ENCODE data around the gene PGD.
"Not testable (repeated sequence)": the region's sequence is repeated elsewhere in the genome, so short reads cannot be mapped to it uniquely, and the experiment has no call there.

The PGD gene

GRCh38 chr1:10402729-10403274, 3.9 kb downstream of the PGD start:
- Histone ChIP-seq H4K20me1 (peaks cover 0 to 88% (median 68%) of the 10 kb centered on the region in 11 experiments; a peak in 18 of 22 replicates), H3K9ac (peak overlapping the region in 1 of 11 experiments; percentile 34; a peak in 2 of 22 replicates), H3K4me1 (peaks cover 22 to 52% (median 30%) of the 10 kb centered on the region in 10 experiments), H3K27ac (peak overlapping the region in 6 of 11 experiments; percentile 1 to 99 (median 56); a peak in 5 of 22 replicates), H3K4me3 (no peak overlapping the region), H3K4me2 (peak overlapping the region in 5 of 11 experiments; percentile 7 to 92 (median 69); a peak in 7 of 22 replicates), H3K36me3 (peaks cover 68 to 81% (median 78%) of the 10 kb centered on the region in 11 experiments), H3K27me3 (no peaks in the 10 kb centered on the region), H3K9me3 (replicated peaks in 1 of 11) (no peaks in the 10 kb centered on the region)
- no peak for TF ChIP-seq Cebpa-rat (IDR thresholded peaks at IDR 0.05)

- Histone ChIP-seq H3K27me3 (no peaks in the 10 kb centered on the region), H3K4me2 (no peak overlapping the region), H3K9me3 (replicated peaks in 1 of 11) (no peaks in the 10 kb centered on the region), H3K9ac (no peak overlapping the region), H3K27ac (no peak overlapping the region; a peak in 1 of 22 replicates), H4K20me1 (peaks cover 0 to 94% (median 59%) of the 10 kb centered on the region in 11 experiments; a peak in 18 of 22 replicates), H3K4me1 (peaks cover 0 to 34% (median 5%) of the 10 kb centered on the region in 10 experiments; a peak in 9 of 20 replicates), H3K4me3 (no peak overlapping the region), H3K36me3 (peaks cover 100% of the 10 kb centered on the region in 11 experiments)
- no peak for TF ChIP-seq Cebpa-rat (IDR thresholded peaks at IDR 0.05)
Measured at GRCh38 chr1:10407201-10407600, 8.3 kb downstream of the PGD start.

DNA sequence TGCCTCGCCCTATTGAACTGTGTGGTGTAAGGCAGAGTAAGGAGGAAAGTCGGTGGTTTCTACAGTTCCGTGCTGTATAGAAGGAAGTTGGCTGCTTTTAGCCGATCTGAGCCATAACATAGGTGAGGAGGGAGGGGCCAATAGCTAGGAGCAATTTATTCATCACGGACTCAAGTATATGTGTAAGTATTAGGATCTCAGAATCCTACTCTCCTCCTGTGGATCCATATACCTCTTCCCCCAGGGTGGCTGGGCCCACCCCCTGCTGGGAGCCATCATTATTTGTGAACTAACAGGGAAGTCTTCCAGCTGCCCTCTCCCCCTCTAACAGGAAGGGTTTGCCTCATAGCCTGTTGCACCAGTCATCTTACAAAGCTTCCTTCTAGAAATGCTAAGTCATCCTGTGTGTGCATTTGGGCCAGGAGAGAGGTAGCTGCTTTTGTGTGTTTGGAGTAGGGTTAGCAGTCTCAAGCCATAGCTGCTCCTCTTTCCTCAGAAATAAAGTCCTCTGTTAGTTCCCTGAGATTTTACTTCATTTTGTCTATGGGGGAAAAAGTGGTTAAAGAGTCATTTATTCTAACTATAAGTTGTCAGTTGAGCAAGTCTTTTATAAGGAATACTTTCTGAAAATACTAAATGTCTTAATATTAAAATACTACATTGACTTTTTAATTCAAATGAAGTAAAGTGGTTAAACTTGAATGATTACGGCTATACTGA, 16.5 kb downstream of the PGD start:
- no peaks in the 10 kb centered on the region for H3K27me3 ChIP-seq
- H4K20me1 ChIP-seq = peaks cover 0 to 27% (median 0%) of the 10 kb centered on the region in 11 experiments; a peak in 8 of 22 replicates
- peaks cover 88 to 100% (median 95%) of the 10 kb centered on the region in 11 experiments for H3K36me3 ChIP-seq
- peak in 8 of 11 experiments; percentile 35 to 85 (median 80); a peak in 15 of 22 replicates for TF ChIP-seq Cebpa-rat (IDR thresholded peaks at IDR 0.05)
- H3K4me3 ChIP-seq = peak overlapping the region in 6 of 10 experiments; percentile 2 to 52 (median 24); a peak in 6 of 20 replicates
- H3K9ac ChIP-seq = peak overlapping the region; percentile 56 to 81 (median 74); a peak in 20 of 22 replicates
- H3K4me1 ChIP-seq = peaks cover 7 to 53% (median 32%) of the 10 kb centered on the region in 10 experiments; a peak in 19 of 20 replicates
- H3K9me3 ChIP-seq (replicated peaks in 1 of 11) = no peaks in the 10 kb centered on the region
- peak overlapping the region; percentile 71 to 95 (median 89) for H3K27ac ChIP-seq
- H3K4me2 ChIP-seq = peak overlapping the region in 10 of 11 experiments; percentile 22 to 88 (median 76); a peak in 19 of 22 replicates

DNA sequence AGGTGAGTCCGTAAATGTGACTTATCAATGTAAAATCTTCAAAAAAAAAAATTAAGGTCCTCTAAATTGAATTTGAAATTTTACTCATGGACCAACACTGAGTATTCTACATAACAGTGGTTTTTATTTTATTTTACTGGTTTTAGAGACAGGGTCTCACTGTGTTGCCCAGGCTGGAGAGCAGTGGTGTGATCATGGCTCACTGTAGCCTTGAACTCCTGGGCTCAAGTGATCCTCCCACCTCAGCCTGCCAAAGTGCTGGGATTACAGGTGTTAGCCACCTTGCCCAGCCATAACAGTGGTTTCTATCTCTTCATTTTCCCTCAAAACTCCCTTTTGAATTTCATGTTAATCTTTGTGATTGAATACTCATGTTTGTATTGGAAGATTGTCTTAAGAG, 17.1 kb downstream of the PGD start:
- H3K4me3 ChIP-seq; H3K9me3 ChIP-seq (replicated peaks in 1 of 11); H3K27me3 ChIP-seq: not testable (repeated sequence)
- peak overlapping the region in 10 of 11 experiments; percentile 56 to 81 (median 74); a peak in 19 of 22 replicates for H3K9ac ChIP-seq
- H3K4me2 ChIP-seq = peak overlapping the region in 7 of 11 experiments; percentile 73 to 88 (median 84); a peak in 14 of 22 replicates
- H3K27ac ChIP-seq = peak overlapping the region; percentile 71 to 95 (median 89)
- H4K20me1 ChIP-seq = peaks cover 0 to 21% (median 0%) of the 10 kb centered on the region in 11 experiments; a peak in 3 of 22 replicates
- H3K36me3 ChIP-seq = peaks cover 88 to 100% (median 95%) of the 10 kb centered on the region in 11 experiments
- H3K4me1 ChIP-seq = peaks cover 7 to 53% (median 32%) of the 10 kb centered on the region in 10 experiments; a peak in 19 of 20 replicates

- Histone ChIP-seq H3K9ac (peak overlapping the region in 1 of 11 experiments; percentile 15; a peak in 1 of 22 replicates), H3K4me1 (peaks cover 7 to 30% (median 28%) of the 10 kb centered on the region in 10 experiments; a peak in 19 of 20 replicates), H3K36me3 (peaks cover 82 to 99% (median 91%) of the 10 kb centered on the region in 11 experiments), H3K27ac (peak overlapping the region in 4 of 11 experiments; percentile 10 to 91 (median 60); a peak in 3 of 22 replicates), H4K20me1 (peaks cover 0 to 12% (median 0%) of the 10 kb centered on the region in 11 experiments; a peak in 3 of 22 replicates)
- H3K4me2 ChIP-seq; H3K27me3 ChIP-seq; H3K9me3 ChIP-seq (replicated peaks in 1 of 11); H3K4me3 ChIP-seq: not testable (repeated sequence)
Measured at GRCh38 chr1:10418741-10419140, 19.9 kb downstream of the PGD start.

- H3K36me3 ChIP-seq = peaks cover 76 to 95% (median 85%) of the 10 kb centered on the region in 11 experiments
Measured at GRCh38 chr1:10419351-10419750, 20.5 kb downstream of the PGD start.

DNA sequence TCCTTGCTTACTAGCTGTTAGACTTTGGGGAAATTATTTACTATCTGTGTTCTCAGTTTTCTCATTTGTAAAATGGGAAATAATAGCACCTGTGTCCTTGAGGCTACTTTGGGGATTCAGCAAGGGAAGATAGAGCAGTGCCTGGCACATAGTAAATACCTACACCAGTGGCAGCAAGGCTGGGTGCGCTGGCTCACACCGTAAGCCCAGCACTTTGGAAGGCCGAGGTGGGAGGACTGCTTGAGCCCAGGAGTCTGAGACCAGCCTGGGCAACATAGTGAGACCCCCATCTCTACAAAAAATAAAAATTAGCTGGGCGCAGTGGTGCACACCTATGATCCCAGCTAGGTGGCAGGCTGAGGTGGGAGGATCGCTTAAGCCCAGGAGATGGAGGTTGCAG, 22.8 kb downstream of the PGD start:
- TF ChIP-seq Cebpa-rat (IDR thresholded peaks at IDR 0.05) = no peak
- H3K4me3 ChIP-seq = no peak overlapping the region
- H3K4me1 ChIP-seq = peaks cover 0 to 1% (median 0%) of the 10 kb centered on the region in 10 experiments; a peak in 5 of 20 replicates
- H3K4me2 ChIP-seq = no peak overlapping the region
- H3K27ac ChIP-seq = peak overlapping the region in 2 of 11 experiments; percentile 8 to 20; a peak in 1 of 22 replicates
- peaks cover 0 to 12% (median 0%) of the 10 kb centered on the region in 11 experiments; a peak in 2 of 22 replicates for H4K20me1 ChIP-seq
- peaks cover 61 to 77% (median 67%) of the 10 kb centered on the region in 11 experiments for H3K36me3 ChIP-seq
- no peaks in the 10 kb centered on the region for H3K27me3 ChIP-seq
- no peaks in the 10 kb centered on the region for H3K9me3 ChIP-seq (replicated peaks in 1 of 11)
- 0 out of 22 replicates have a peak overlapping the region, but pooled peaks of 2 of the 11 experiments have one; percentile 8 to 22 for H3K9ac ChIP-seq

More at GRCh38 chr1:10419351-10419750, 20.5 kb downstream of the PGD start:
- Histone ChIP-seq H3K27me3 (no peaks in the 10 kb centered on the region), H3K9me3 (replicated peaks in 1 of 11) (no peaks in the 10 kb centered on the region), H3K9ac (peak overlapping the region in 2 of 11 experiments; percentile 7 to 10; a peak in 2 of 22 replicates), H3K4me3 (no peak overlapping the region), H3K27ac (peak overlapping the region in 5 of 11 experiments; percentile 31 to 44 (median 34); a peak in 5 of 22 replicates), H3K4me2 (no peak overlapping the region), H3K4me1 (peaks cover 7 to 24% (median 22%) of the 10 kb centered on the region in 10 experiments; a peak in 19 of 20 replicates), H4K20me1 (peaks cover 0 to 12% (median 0%) of the 10 kb centered on the region in 11 experiments; a peak in 3 of 22 replicates)
- no peak for TF ChIP-seq Cebpa-rat (IDR thresholded peaks at IDR 0.05)

GRCh38 chr1:10424034-10424433, 25.2 kb downstream of the PGD start:
- no peaks in the 10 kb centered on the region for H3K9me3 ChIP-seq (replicated peaks in 1 of 11)
- peaks cover 0 to 10% (median under 1%) of the 10 kb centered on the region in 10 experiments; a peak in 5 of 20 replicates for H3K4me1 ChIP-seq
- no peak for TF ChIP-seq Cebpa-rat (IDR thresholded peaks at IDR 0.05)
- H3K4me3 ChIP-seq = no peak overlapping the region
- peaks cover 37 to 53% (median 43%) of the 10 kb centered on the region in 11 experiments for H3K36me3 ChIP-seq
- no peaks in the 10 kb centered on the region for H3K27me3 ChIP-seq
- peak overlapping the region in 3 of 11 experiments; percentile 1 to 33 (median 18); a peak in 2 of 22 replicates for H3K9ac ChIP-seq
- no peak overlapping the region for H3K4me2 ChIP-seq
- H4K20me1 ChIP-seq = peaks cover 0 to 11% (median 0%) of the 10 kb centered on the region in 11 experiments; a peak in 1 of 22 replicates
- peak overlapping the region in 6 of 11 experiments; percentile 2 to 54 (median 22); a peak in 7 of 22 replicates for H3K27ac ChIP-seq

Measured in BLaER1 treated with 17β-estradiol and CSF1 and Interleukin-3, amounts not matched to agents 10 nM and 100 nM (cell line).